A549 (cell line): ENCODE measurements around the gene PCCB.

Experiments used
- CTCF ChIP-seq: fragments of >200 bp; sonication (Bioruptor Twin); formaldehyde crosslinking; IDR thresholded peaks from 3 replicates; pipeline ENCODE4 v1.5.1; 2016
- EHMT2 ChIP-seq: fragments of 200-600 bp; sonication (generic); IDR thresholded peaks from 2 replicates; pipeline ENCODE4 v1.6.1; 2016; ENCODE audit warnings: antibody characterized with exemption, low read depth, mild to moderate bottlenecking, moderate library complexity
- ELK1 ChIP-seq: fragments of 150-350 bp; IDR thresholded peaks from 2 replicates; pipeline ENCODE4 v1.6.1; 2014; ENCODE audit warnings: low read depth, mild to moderate bottlenecking, low read length
- ESRRA ChIP-seq: fragments of 150-350 bp; IDR thresholded peaks from 2 replicates; pipeline ENCODE4 v1.6.1; 2014; ENCODE audit warnings: mild to moderate bottlenecking, low read length, borderline replicate concordance
- HMGXB4 ChIP-seq: fragments of 250-450 bp; sonication (Bioruptor Pico); IDR thresholded peaks from 2 replicates; pipeline ENCODE4 v1.5.0; 2021; ENCODE audit warnings: mild to moderate bottlenecking, moderate library complexity, borderline replicate concordance
- JUN ChIP-seq, 2 experiments: fragments of >200 bp; sonication (Bioruptor Twin); formaldehyde crosslinking; IDR thresholded peaks; 2 replicates in 1 of 2; 3 replicates in 1 of 2; pipeline ENCODE4 v1.6.1; 2016 to 2017
- JUNB ChIP-seq: fragments of >200 bp; sonication (Bioruptor Twin); formaldehyde crosslinking; IDR thresholded peaks from 2 replicates; pipeline ENCODE4 v1.6.1; 2016
- MAX ChIP-seq: IDR thresholded peaks from 2 replicates; pipeline ENCODE4 v1.6.1; 2012
- POLR2A ChIP-seq: IDR thresholded peaks from 2 replicates; pipeline ENCODE4 v1.6.1; 2012; ENCODE audit warnings: mild to moderate bottlenecking, low read length
- RAD21 ChIP-seq, 2 experiments: fragments of >200 bp in 1 of 2; sonication (Bioruptor Twin) in 1 of 2; formaldehyde crosslinking in 1 of 2; IDR thresholded peaks in 1 of 2; conservative IDR thresholded peaks in 1 of 2; 2 replicates in 1 of 2; 3 replicates in 1 of 2; pipeline ENCODE4 v1.6.1; 2012 to 2018; ENCODE audit warnings: inconsistent platforms in 1 of 2
- REST ChIP-seq: fragments of 200-600 bp; sonication (generic); IDR thresholded peaks from 2 replicates; pipeline ENCODE4 v1.6.1; 2016; ENCODE audit warnings: antibody characterized with exemption, mild to moderate bottlenecking, moderate library complexity
- RFX5 ChIP-seq: fragments of 450-650 bp; IDR thresholded peaks from 2 replicates; pipeline ENCODE4 v1.7.1; 2014; ENCODE audit warnings: antibody characterized with exemption, mild to moderate bottlenecking, moderate library complexity
- USF2 ChIP-seq: fragments of 450-650 bp; IDR thresholded peaks from 2 replicates; pipeline ENCODE4 v1.6.1; 2014; ENCODE audit warnings: antibody characterized with exemption
- ZNF302 ChIP-seq: fragments of 250-450 bp; sonication (Bioruptor Pico); IDR thresholded peaks from 2 replicates; pipeline ENCODE4 v1.9.0; 2021; ENCODE audit warnings: inconsistent platforms, mild to moderate bottlenecking, moderate library complexity

GRCh38 chr3:136255672-136256406, 5.7 kb downstream of the PCCB start:
- TF ChIP-seq EHMT2 = no peak
- no peak for TF ChIP-seq ZNF302 (CRISPR knock-in tag)
- TF ChIP-seq JUN (IDR thresholded peaks at IDR 0.05) = no peak
- no peak for TF ChIP-seq MAX
- no peak for TF ChIP-seq JUNB
- TF ChIP-seq ELK1 = no peak
- no peak for TF ChIP-seq CTCF
- no peak for TF ChIP-seq HMGXB4 (CRISPR knock-in tag)
- TF ChIP-seq RAD21 (conservative IDR thresholded peaks at IDR 0.05 in 1 of 2, IDR thresholded peaks at IDR 0.05 in 1 of 2) = no peak
- no peak for TF ChIP-seq USF2
- TF ChIP-seq POLR2A = no peak
- no peak for TF ChIP-seq RFX5
- TF ChIP-seq REST = no peak
- TF ChIP-seq ESRRA = no peak
